Osteoblast (primary cell): Measurements from ENCODE around the gene TNRC6A. TPM values are rescaled to one million over a fixed set of nuclear protein-coding genes. Genes with fewer than 3 reads are reported as not detected.

Experiments used
- DNase-seq: peaks from one replicate; pipeline ENCODE4 v3.0.0; 2011; ENCODE audit warnings: low spot score, mixed read lengths; ENCODE audit not compliant: insufficient read length; ENCODE audit errors: missing footprints
- H2AFZ ChIP-seq: 2 replicates; pipeline ENCODE4 v1.6.0; 2011; ENCODE audit warnings: mild to moderate bottlenecking, low read length
- H3K27ac ChIP-seq: 2 replicates; pipeline ENCODE4 v1.5.1; 2011; ENCODE audit warnings: mild to moderate bottlenecking, low read depth, low read length, moderate library complexity
- H3K27me3 ChIP-seq: 2 replicates; pipeline ENCODE4 v1.6.0; 2012; ENCODE audit warnings: mild to moderate bottlenecking, control low read depth, inconsistent platforms, low read length, moderate library complexity; ENCODE audit not compliant: insufficient read depth
- H3K36me3 ChIP-seq: 2 replicates; pipeline ENCODE4 v1.5.1; 2011; ENCODE audit warnings: mild to moderate bottlenecking, low read length, control low read depth, moderate library complexity; ENCODE audit not compliant: insufficient read depth
- H3K4me1 ChIP-seq: 2 replicates; pipeline ENCODE4 v1.5.1; 2011; ENCODE audit warnings: mild to moderate bottlenecking, low read length, control low read depth, moderate library complexity; ENCODE audit not compliant: insufficient read depth
- H3K4me2 ChIP-seq: 2 replicates; pipeline ENCODE4 v1.6.0; 2011; ENCODE audit warnings: mild to moderate bottlenecking, low read length; ENCODE audit not compliant: insufficient read depth
- H3K4me3 ChIP-seq: fragments of 200-600 bp; sonication (generic); 3 replicates; pipeline ENCODE4 v1.5.1; 2012; ENCODE audit warnings: mild to moderate bottlenecking, low read length, inconsistent platforms; ENCODE audit not compliant: insufficient read depth
- H3K79me2 ChIP-seq: 2 replicates; pipeline ENCODE4 v1.6.0; 2012; ENCODE audit warnings: mild to moderate bottlenecking, low read length, control low read depth, inconsistent platforms; ENCODE audit not compliant: insufficient read depth
- H3K9me3 ChIP-seq: 2 replicates; pipeline ENCODE4 v1.5.1; 2011; ENCODE audit warnings: low read depth, low read length, control low read depth
- H4K20me1 ChIP-seq: 2 replicates; pipeline ENCODE4 v1.6.0; 2012; ENCODE audit warnings: mild to moderate bottlenecking, low read length, control low read depth; ENCODE audit not compliant: insufficient read depth
- total RNA-seq: library from RNA; depleted of rRNA; stranded (reverse); fragments of >200 nt; gene quantifications from 2 replicates; pipeline ENCODE4 v1.2.3, GENCODE V29; 2012
- TF ChIP-seq, protein P1 (sequence below): IDR thresholded peaks from 2 replicates; pipeline ENCODE4 v1.5.1; 2011; ENCODE audit warnings: mild to moderate bottlenecking, low read depth, low read length, moderate library complexity; ENCODE audit errors: extremely low read depth

TNRC6A gene
- total RNA-seq, 1 donor: 38.0 TPM

DNA sequence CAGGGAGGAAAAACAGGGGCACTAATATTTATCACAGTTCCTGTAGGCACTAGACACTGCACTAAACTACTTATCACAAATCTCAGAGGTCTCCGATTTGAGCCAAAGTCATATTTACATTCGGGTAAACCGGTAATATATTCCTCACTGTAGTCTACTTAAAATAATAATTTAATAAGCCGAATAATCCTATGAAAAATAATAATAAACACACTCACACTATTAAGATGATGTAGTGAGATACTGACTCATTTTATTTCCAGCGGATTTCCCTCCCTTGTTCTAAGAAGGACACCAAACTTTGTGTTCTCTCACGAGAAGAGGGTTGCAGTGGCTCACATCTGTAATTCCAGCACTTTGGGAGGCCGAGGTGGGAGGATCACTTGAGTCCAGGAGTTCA lies 36.6 kb upstream of the TNRC6A start:
- Histone ChIP-seq H3K9me3 (no peaks in the 10 kb centered on the region), H2AFZ (no peak overlapping the region), H3K79me2 (no peaks in the 10 kb centered on the region), H4K20me1 (no peaks in the 10 kb centered on the region), H3K36me3 (no peaks in the 10 kb centered on the region), H3K4me3 (no peak overlapping the region), H3K27ac (no peak overlapping the region), H3K4me2 (no peak overlapping the region), H3K4me1 (peaks cover 2% of the 10 kb centered on the region), H3K27me3 (no peaks in the 10 kb centered on the region)
- TF ChIP-seq, protein P1, sequence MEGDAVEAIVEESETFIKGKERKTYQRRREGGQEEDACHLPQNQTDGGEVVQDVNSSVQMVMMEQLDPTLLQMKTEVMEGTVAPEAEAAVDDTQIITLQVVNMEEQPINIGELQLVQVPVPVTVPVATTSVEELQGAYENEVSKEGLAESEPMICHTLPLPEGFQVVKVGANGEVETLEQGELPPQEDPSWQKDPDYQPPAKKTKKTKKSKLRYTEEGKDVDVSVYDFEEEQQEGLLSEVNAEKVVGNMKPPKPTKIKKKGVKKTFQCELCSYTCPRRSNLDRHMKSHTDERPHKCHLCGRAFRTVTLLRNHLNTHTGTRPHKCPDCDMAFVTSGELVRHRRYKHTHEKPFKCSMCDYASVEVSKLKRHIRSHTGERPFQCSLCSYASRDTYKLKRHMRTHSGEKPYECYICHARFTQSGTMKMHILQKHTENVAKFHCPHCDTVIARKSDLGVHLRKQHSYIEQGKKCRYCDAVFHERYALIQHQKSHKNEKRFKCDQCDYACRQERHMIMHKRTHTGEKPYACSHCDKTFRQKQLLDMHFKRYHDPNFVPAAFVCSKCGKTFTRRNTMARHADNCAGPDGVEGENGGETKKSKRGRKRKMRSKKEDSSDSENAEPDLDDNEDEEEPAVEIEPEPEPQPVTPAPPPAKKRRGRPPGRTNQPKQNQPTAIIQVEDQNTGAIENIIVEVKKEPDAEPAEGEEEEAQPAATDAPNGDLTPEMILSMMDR: no peak
- no peak for DNase-seq

DNA sequence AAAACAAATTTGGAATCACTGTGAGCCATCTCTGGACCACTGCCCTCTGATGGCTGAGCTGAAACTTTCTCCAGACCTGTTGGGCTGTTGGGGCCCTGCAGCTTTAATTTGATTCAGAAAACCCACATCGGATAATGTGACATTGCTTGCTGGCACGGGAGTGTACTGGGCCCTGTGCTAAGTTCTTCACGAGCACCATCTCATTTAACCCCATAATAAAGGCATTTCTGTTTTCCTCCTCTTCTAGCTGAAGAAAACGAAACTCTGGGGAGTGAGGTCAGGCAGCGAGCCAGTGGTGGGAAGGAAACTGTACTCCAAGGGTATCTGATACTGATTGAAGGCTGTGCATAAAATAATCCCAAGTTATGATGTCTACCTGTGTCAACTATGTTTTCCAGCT lies 34.5 kb upstream of the TNRC6A start:
- DNase-seq: peak; percentile 31
- Histone ChIP-seq H2AFZ (peak overlapping the region; percentile 77), H3K4me3 (no peak overlapping the region), H3K4me1 (peaks cover 2% of the 10 kb centered on the region), H3K27ac (no peak overlapping the region), H3K4me2 (peak overlapping the region; percentile 43), H3K36me3 (no peaks in the 10 kb centered on the region), H3K27me3 (no peaks in the 10 kb centered on the region), H3K9me3 (no peaks in the 10 kb centered on the region), H4K20me1 (no peaks in the 10 kb centered on the region), H3K79me2 (no peaks in the 10 kb centered on the region)
- TF ChIP-seq, protein P1: no peak

DNA sequence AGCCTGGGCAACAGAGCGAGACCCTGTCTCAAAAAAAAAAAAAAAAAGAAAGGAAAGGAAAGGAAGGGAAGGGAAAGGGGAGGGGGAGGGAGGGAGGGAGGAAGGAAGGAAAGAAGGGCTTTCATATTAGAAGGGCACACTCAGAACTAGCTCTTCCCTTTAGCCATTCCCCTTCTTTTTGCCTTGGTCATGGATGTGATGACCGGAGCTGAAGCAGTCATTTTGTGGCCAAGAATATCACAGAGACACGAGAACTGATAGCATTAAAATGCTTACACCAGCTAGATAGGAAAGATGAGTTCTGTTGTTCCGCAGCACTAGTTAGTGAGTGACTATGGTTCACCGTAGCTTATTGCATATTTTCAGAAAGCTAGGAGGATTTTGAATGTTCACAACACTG lies 32.8 kb upstream of the TNRC6A start:
- Histone ChIP-seq H3K36me3 (no peaks in the 10 kb centered on the region), H4K20me1 (no peaks in the 10 kb centered on the region), H3K4me2 (no peak overlapping the region), H3K9me3 (no peaks in the 10 kb centered on the region), H3K4me3 (no peak overlapping the region), H3K79me2 (no peaks in the 10 kb centered on the region), H3K4me1 (peaks cover 13% of the 10 kb centered on the region), H2AFZ (no peak overlapping the region), H3K27me3 (no peaks in the 10 kb centered on the region), H3K27ac (no peak overlapping the region)
- TF ChIP-seq, protein P1: no peak
- no peak for DNase-seq

DNA sequence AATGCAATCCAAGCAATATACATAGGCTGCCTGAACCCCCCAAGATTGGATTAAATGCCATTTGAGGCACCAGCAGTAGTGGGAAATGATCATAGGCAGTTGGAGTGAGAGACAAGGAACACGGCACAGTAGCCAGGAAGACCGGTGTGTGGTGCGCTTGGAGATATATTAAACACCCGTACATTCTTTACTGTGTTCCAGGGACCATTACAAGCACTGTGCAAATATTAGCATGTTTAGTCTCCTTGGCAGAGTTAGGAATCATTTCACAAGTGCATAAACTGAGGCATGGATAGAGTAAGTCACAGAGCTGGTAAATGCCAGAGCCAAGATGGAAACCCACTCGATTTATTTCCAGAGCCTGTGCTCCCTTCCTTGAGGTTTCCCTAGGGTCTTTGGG lies 31.1 kb upstream of the TNRC6A start:
- Histone ChIP-seq H4K20me1 (no peaks in the 10 kb centered on the region), H3K4me3 (no peak overlapping the region), H3K9me3 (no peaks in the 10 kb centered on the region), H2AFZ (no peak overlapping the region), H3K79me2 (no peaks in the 10 kb centered on the region), H3K27me3 (no peaks in the 10 kb centered on the region), H3K36me3 (no peaks in the 10 kb centered on the region), H3K4me1 (peaks cover 21% of the 10 kb centered on the region), H3K27ac (no peak overlapping the region), H3K4me2 (no peak overlapping the region)
- TF ChIP-seq, protein P1: no peak
- no peak for DNase-seq
